Activated gamma-delta T cell (primary cell): ENCODE results near the gene TP53AIP1.

Experiments
- DNase-seq: peaks from one replicate; lab custom pipeline; 2025; lab: John Stamatoyannopoulos, UW

TP53AIP1 gene

GRCh38 chr11:128943428-128943976, 831 bp upstream of the TP53AIP1 start:
- no peak for DNase-seq

- no peak for DNase-seq
Measured at GRCh38 chr11:128942272-128942612, 429 bp downstream of the TP53AIP1 start.

GRCh38 chr11:128941573-128942271, 949 bp downstream of the TP53AIP1 start:
- no peak for DNase-seq

GRCh38 chr11:128941110-128941509, 1.6 kb downstream of the TP53AIP1 start:
- DNase-seq = no peak

- no peak for DNase-seq
Measured at GRCh38 chr11:128940603-128941002, 2.1 kb downstream of the TP53AIP1 start.

- no peak for DNase-seq
Measured at GRCh38 chr11:128940156-128940555, 2.5 kb downstream of the TP53AIP1 start.

- DNase-seq = no peak
Measured at GRCh38 chr11:128939591-128939990, 3.1 kb downstream of the TP53AIP1 start.

- DNase-seq = no peak
Measured at GRCh38 chr11:128938156-128938885, 4.3 kb downstream of the TP53AIP1 start.

- DNase-seq = no peak
Measured at GRCh38 chr11:128937480-128937879, 5.2 kb downstream of the TP53AIP1 start.

GRCh38 chr11:128936606-128937251, 5.9 kb downstream of the TP53AIP1 start:
- no peak for DNase-seq

- no peak for DNase-seq
Measured at GRCh38 chr11:128934926-128935325, 7.7 kb downstream of the TP53AIP1 start.

- no peak for DNase-seq
Measured at GRCh38 chr11:128934351-128934750, 8.3 kb downstream of the TP53AIP1 start.

- no peak for DNase-seq
Measured at GRCh38 chr11:128933481-128934178, 9.0 kb downstream of the TP53AIP1 start.

- no peak for DNase-seq
Measured at GRCh38 chr11:128931668-128932067, 11.0 kb downstream of the TP53AIP1 start.

- no peak for DNase-seq
Measured at GRCh38 chr11:128931066-128931465, 11.6 kb downstream of the TP53AIP1 start.

GRCh38 chr11:128929991-128930390, 12.7 kb downstream of the TP53AIP1 start:
- DNase-seq = no peak

- no peak for DNase-seq
Measured at GRCh38 chr11:128929468-128929867, 13.2 kb downstream of the TP53AIP1 start.

GRCh38 chr11:128928400-128928799, 14.3 kb downstream of the TP53AIP1 start:
- no peak for DNase-seq

- no peak for DNase-seq
Measured at GRCh38 chr11:128927683-128928336, 14.9 kb downstream of the TP53AIP1 start.

GRCh38 chr11:128927108-128927461, 15.6 kb downstream of the TP53AIP1 start:
- no peak for DNase-seq

GRCh38 chr11:128926437-128927107, 16.1 kb downstream of the TP53AIP1 start:
- no peak for DNase-seq
